ENCODE measurements around the gene SPCS3.

Gene SPCS3

DNA sequence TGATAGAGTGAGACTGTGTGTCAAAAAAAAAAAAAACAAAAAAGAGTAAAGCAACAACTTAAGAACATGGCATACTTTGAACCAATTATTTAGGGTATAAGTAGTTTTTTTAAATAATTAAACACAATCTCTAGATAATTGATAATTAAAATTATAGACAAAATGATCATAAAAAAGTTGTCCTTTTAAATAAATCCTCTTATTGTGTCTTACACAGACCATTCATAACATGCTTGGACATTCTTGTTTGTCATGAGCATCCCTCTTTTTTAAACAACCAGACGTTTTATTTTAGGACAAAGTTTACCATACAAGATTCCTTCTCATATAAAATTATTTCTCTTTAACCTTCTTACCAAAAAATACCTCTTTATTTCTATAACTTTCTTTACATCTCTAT is 35.1 kb downstream of the SPCS3 start:
- Histone ChIP-seq H3K36me3 (ENCODE audit: control insufficient read depth, low read depth, low read length) (no peaks in the 10 kb centered on the region), H3K9ac (ENCODE audit: low read length) (no peak overlapping the region), H3K27me3 (ENCODE audit: control insufficient read depth, insufficient read depth, low read length) (no peaks in the 10 kb centered on the region), H3K4me1 (ENCODE audit: control insufficient read depth, low read depth, low read length) (peaks cover 27% of the 10 kb centered on the region), H3K9me3 (ENCODE audit: control insufficient read depth, low read depth, low read length) (peaks cover 25% of the 10 kb centered on the region), H3K27ac (ENCODE audit: low read length) (no peak overlapping the region), H3K4me3 (ENCODE audit: low read length) (no peak overlapping the region)

DNA sequence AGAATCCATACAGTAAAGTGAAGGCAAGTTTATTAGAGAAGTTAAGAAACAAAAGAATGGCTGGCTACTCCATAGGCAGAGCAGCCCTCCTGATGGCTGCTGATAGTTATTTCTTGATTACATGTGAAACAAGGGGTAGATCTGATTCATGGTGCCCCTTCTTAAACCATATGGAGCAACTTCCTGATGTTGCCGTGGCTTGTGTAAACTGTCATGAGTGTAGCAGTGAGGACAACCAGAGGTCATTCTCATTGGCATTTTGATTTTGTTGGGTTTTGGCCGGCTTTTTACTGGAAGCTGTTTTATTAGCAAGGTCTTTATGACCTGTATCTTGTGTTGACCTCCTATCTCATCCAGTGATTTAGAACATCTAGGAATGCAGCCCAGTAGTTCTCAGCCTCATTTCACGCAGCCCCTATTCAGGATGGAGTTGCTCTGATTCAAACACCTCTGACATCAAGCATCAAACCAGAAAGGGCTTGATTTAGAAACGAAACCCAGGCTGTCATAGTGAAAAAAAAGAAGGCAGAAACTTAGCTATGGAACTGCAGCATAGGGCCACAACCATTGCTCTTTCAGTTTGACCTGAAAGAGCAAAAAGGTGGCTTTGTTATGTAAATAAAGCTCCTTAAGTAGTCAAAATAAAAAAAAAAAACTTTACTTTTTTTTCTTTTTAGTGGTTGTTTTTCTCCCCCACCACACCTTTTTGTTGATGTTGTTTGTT is 37.8 kb downstream of the SPCS3 start:
- no peaks in the 10 kb centered on the region for H3K27me3 ChIP-seq (ENCODE audit: control insufficient read depth, insufficient read depth, low read length)
- no peak overlapping the region for H3K4me3 ChIP-seq (ENCODE audit: low read length)
- H3K4me1 ChIP-seq (ENCODE audit: control insufficient read depth, low read depth, low read length): peaks cover 29% of the 10 kb centered on the region
- peaks cover 20% of the 10 kb centered on the region for H3K9me3 ChIP-seq (ENCODE audit: control insufficient read depth, low read depth, low read length)
- no peak overlapping the region for H3K27ac ChIP-seq (ENCODE audit: low read length)
- H3K36me3 ChIP-seq (ENCODE audit: control insufficient read depth, low read depth, low read length): no peaks in the 10 kb centered on the region
- no peak overlapping the region for H3K9ac ChIP-seq (ENCODE audit: low read length)

DNA sequence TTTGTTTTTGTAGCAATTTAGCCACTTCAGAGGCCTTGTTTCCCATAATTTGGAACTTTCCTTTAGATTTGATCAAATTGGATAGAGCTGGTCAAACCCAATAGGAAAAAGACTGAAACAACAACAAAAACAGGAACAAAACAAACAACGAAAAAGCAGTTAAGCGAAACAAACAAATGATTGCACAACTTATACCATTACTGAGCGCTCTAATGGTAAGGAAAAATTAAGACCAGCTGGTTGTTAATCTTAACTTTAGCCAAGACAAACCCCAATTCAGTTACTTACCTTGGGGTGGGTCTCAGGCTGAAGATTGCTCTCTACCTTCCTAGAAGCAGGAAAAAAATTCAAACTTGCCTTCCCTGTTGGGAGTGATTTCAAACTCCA is 38.3 kb downstream of the SPCS3 start:
- Histone ChIP-seq H3K4me1 (ENCODE audit: control insufficient read depth, low read depth, low read length) (peaks cover 29% of the 10 kb centered on the region), H3K9ac (ENCODE audit: low read length) (no peak overlapping the region), H3K9me3 (ENCODE audit: control insufficient read depth, low read depth, low read length) (peaks cover 20% of the 10 kb centered on the region), H3K36me3 (ENCODE audit: control insufficient read depth, low read depth, low read length) (no peaks in the 10 kb centered on the region), H3K27me3 (ENCODE audit: control insufficient read depth, insufficient read depth, low read length) (no peaks in the 10 kb centered on the region), H3K4me3 (ENCODE audit: low read length) (no peak overlapping the region), H3K27ac (ENCODE audit: low read length) (no peak overlapping the region)

DNA sequence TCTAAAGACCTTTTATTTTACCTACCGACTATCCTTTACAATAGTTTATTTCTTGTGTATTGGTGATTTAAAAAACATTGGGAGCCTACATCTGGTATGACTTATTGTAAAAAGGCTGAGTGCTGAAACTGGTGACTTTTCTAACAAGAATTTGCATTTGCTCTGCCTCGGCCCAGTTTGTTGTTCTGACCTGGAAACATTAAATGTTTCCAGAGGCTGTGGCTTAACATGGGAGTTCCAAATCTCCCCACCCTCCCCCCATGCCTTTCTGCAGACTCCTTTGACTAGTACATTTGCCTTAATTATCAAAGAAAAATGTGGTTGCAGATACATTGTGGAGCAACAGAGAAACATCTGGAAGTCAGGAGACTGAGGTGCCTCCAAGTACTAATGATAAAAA is 39.8 kb downstream of the SPCS3 start:
- Histone ChIP-seq H3K27ac (ENCODE audit: low read length) (no peak overlapping the region), H3K4me1 (ENCODE audit: control insufficient read depth, low read depth, low read length) (peaks cover 29% of the 10 kb centered on the region), H3K9ac (ENCODE audit: low read length) (no peak overlapping the region), H3K36me3 (ENCODE audit: control insufficient read depth, low read depth, low read length) (no peaks in the 10 kb centered on the region), H3K9me3 (ENCODE audit: control insufficient read depth, low read depth, low read length) (peaks cover 10% of the 10 kb centered on the region), H3K4me3 (ENCODE audit: low read length) (no peak overlapping the region), H3K27me3 (ENCODE audit: control insufficient read depth, insufficient read depth, low read length) (no peaks in the 10 kb centered on the region)

DNA sequence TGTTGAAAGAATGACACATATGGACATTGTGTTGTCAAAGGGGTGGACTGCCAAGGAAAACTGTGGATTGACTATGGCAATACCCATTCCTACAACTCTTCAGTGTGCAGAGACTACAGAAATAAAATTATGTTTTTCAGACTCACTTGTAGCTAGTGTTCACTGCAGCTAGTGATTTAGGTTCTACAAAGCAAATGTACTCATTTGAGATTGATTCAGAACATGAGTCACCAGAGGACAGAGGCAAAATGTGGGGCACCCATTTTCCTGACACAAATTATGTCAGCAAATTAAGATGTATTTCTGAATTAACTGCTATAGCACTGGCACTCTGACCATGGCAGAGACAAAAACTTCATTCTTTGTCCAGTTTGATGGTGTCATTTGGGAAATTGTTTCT is 40.7 kb downstream of the SPCS3 start:
- H3K4me3 ChIP-seq (ENCODE audit: low read length): no peak overlapping the region
- no peaks in the 10 kb centered on the region for H3K36me3 ChIP-seq (ENCODE audit: control insufficient read depth, low read depth, low read length)
- peaks cover 29% of the 10 kb centered on the region for H3K4me1 ChIP-seq (ENCODE audit: control insufficient read depth, low read depth, low read length)
- H3K27ac ChIP-seq (ENCODE audit: low read length): no peak overlapping the region
- no peak overlapping the region for H3K9ac ChIP-seq (ENCODE audit: low read length)
- H3K9me3 ChIP-seq (ENCODE audit: control insufficient read depth, low read depth, low read length): peaks cover 6% of the 10 kb centered on the region
- no peaks in the 10 kb centered on the region for H3K27me3 ChIP-seq (ENCODE audit: control insufficient read depth, insufficient read depth, low read length)

DNA sequence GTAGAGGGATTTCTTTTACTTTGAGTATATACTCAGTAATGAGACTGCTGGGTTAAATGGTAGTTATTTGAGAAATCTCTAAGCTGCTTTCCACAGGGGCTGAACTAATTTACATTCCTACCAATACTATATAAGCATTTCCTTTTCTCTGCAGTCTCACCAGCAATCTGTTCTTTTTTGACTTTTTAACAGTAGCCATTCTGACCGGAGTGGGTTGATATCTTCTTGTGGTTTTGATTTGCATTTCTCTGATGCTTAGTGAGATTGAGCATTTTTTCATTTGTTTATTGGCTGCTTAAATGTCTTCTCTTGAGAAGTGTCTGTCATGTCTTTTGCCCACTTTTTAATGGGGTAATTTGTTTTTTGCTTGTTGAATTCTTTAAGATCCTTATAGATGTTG is 43.3 kb downstream of the SPCS3 start:
- Histone ChIP-seq H3K36me3 (ENCODE audit: control insufficient read depth, low read depth, low read length) (no peaks in the 10 kb centered on the region), H3K4me1 (ENCODE audit: control insufficient read depth, low read depth, low read length) (peaks cover 17% of the 10 kb centered on the region), H3K4me3 (ENCODE audit: low read length) (no peak overlapping the region), H3K9ac (ENCODE audit: low read length) (no peak overlapping the region), H3K27me3 (ENCODE audit: control insufficient read depth, insufficient read depth, low read length) (no peaks in the 10 kb centered on the region), H3K27ac (ENCODE audit: low read length) (no peak overlapping the region), H3K9me3 (ENCODE audit: control insufficient read depth, low read depth, low read length) (no peaks in the 10 kb centered on the region)

DNA sequence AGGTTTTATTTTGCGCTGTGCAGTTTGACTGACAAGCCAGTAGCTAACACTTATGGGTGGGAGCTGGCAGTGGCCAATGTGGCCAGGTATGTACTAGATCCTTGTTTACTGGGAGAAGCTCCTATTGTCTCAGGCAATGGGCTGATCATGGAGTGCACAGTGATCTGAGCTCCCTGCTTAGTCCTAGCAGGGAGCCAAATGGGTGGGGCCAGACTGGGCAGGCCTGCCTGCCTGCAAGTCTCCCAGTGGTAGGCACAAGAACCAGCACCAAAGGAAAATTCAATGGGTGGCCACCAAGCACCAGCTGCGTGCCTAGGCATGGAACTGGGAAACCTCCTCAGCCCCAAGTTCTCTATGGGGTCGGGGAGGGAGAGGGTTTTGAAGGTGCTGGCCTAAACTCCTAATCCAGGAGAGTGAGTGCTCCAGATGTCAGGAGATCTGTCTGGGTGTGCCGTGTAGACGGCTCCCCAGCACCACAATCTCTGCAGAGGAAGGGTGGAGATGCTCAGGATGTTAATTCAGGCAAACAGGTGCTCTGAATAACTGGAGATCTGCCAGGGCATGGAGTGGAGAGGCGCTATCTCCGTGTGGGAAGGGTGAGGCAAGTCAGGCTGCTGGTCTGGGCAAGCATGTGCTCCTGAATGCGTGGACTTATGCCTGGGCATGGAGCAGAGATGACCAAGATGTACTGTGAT is 48.2 kb downstream of the SPCS3 start:
- Histone ChIP-seq H3K4me1 (ENCODE audit: control insufficient read depth, low read depth, low read length) (no peaks in the 10 kb centered on the region), H3K36me3 (ENCODE audit: control insufficient read depth, low read depth, low read length) (no peaks in the 10 kb centered on the region), H3K9me3 (ENCODE audit: control insufficient read depth, low read depth, low read length) (no peaks in the 10 kb centered on the region), H3K9ac (ENCODE audit: low read length) (no peak overlapping the region), H3K4me3 (ENCODE audit: low read length) (no peak overlapping the region), H3K27me3 (ENCODE audit: control insufficient read depth, insufficient read depth, low read length) (no peaks in the 10 kb centered on the region), H3K27ac (ENCODE audit: low read length) (no peak overlapping the region)

DNA sequence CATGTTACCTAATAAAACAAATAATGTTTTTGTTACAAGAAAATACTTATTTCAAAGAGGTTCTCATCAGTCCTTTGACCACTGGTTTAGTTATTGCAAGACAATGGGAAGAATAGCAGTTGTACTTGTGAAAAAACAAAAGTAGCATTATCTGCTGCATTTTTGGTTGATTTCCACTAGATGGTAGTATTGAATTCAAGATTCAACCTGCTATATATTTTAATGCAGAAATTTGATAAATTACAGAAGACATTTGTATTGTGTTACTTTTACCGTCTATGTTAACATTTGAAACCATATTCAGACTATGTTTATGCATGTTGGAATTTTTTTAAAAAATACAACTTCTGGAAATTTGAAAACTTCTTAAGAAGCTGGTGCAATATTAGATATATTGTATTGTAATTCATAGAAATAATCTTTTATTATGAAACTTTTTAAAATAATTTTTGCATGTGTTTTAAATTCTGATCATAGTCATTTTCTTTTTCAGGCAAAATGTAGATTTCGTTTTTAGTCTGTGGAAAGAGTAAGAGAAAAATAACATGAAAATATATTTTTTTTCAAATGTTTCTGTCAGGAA is 56.4 kb downstream of the SPCS3 start:
- Histone ChIP-seq H3K9ac (ENCODE audit: low read length) (no peak overlapping the region), H3K36me3 (ENCODE audit: control insufficient read depth, low read depth, low read length) (no peaks in the 10 kb centered on the region), H3K4me3 (ENCODE audit: low read length) (no peak overlapping the region)

DNA sequence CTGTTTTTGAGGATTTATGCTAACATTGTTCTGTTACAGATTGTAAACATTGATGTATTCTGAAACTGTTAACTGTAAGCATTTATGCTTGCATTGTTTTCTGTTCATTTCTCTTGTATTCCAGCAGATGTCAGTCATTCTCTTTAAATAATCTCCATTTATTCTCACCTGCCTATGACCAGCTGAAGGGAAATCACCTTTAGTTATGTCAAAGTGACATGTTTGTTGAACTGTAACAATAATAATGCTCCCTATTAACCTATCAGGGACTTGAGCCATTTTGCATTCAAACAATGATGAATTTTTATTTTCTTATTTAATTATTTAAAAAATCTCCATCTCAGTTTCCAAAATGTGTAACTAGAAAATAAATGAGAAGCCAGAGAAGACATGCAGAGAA is 58.0 kb downstream of the SPCS3 start:
- Histone ChIP-seq H3K4me1 (ENCODE audit: control insufficient read depth, low read depth, low read length) (no peaks in the 10 kb centered on the region), H3K9me3 (ENCODE audit: control insufficient read depth, low read depth, low read length) (no peaks in the 10 kb centered on the region), H3K27ac (ENCODE audit: low read length) (no peak overlapping the region), H3K27me3 (ENCODE audit: control insufficient read depth, insufficient read depth, low read length) (no peaks in the 10 kb centered on the region), H3K36me3 (ENCODE audit: control insufficient read depth, low read depth, low read length) (no peaks in the 10 kb centered on the region), H3K9ac (ENCODE audit: low read length) (no peak overlapping the region), H3K4me3 (ENCODE audit: low read length) (no peak overlapping the region)

More for the DNA sequence above, 56.4 kb downstream of the SPCS3 start:
- no peaks in the 10 kb centered on the region for H3K27me3 ChIP-seq (ENCODE audit: control insufficient read depth, insufficient read depth, low read length)
- H3K9me3 ChIP-seq (ENCODE audit: control insufficient read depth, low read depth, low read length): no peaks in the 10 kb centered on the region
- no peak overlapping the region for H3K27ac ChIP-seq (ENCODE audit: low read length)
- no peaks in the 10 kb centered on the region for H3K4me1 ChIP-seq (ENCODE audit: control insufficient read depth, low read depth, low read length)

DNA sequence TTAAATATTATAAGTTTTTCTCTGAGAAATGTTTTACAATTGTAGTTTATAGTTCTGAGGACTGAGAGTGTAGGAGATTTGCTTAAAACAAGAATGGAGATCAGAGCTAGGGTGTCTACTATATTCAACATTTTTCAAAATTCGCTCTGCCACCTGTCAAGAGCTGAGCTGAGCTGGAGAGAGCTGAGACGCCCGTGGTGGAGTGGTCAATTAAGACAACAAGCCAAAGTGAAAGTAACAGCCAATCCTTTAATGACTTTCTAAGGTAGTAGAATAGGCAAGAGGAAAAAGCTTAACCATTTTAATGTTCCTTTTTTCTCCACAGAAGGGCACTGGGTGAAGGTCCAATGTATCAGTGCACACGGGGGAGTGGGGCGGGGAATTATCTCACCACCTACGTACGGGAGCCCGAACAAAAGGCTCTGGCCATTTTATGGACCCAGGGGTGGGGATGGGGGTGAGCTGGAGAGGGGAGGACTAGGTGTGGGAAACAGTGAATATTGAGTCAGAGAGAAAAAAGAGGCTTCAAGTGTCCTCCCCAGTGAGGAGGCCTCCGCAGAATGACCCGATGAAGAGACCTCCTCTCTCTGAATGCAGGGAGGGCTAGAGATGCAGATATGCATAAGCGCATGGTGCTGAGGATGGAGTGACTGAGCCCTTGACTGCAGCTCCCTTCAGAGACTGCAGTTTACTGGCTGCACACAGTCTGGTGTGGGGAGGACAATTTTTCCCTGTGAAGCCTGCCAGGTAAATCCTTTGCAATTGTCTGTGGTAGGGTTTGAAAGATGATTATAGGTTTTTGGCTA is 60.8 kb downstream of the SPCS3 start:
- Histone ChIP-seq H3K27me3 (ENCODE audit: control insufficient read depth, insufficient read depth, low read length) (no peaks in the 10 kb centered on the region), H3K36me3 (ENCODE audit: control insufficient read depth, low read depth, low read length) (no peaks in the 10 kb centered on the region), H3K9me3 (ENCODE audit: control insufficient read depth, low read depth, low read length) (no peaks in the 10 kb centered on the region), H3K4me3 (ENCODE audit: low read length) (no peak overlapping the region), H3K9ac (ENCODE audit: low read length) (no peak overlapping the region), H3K27ac (ENCODE audit: low read length) (no peak overlapping the region), H3K4me1 (ENCODE audit: control insufficient read depth, low read depth, low read length) (no peaks in the 10 kb centered on the region)
